ENCODE results near the gene EPB42. TPM values are rescaled to one million over a fixed set of nuclear protein-coding genes. Genes with fewer than 3 reads are reported as not detected.

The EPB42 gene
- total RNA-seq, 1 experiment from 2014 or later, result not detected

- H3K4me3 Mint-ChIP-seq, result no peak overlapping the region
- ChIA-PET POLR2A (no interaction called here), CTCF (interaction anchor here (1.2 kb wide), 2 partner anchors 18 to 24 kb away, joined by 3 to 4 read pairs; no protein-coding TSS in a partner anchor)
- no peaks in the 10 kb centered on the region for H3K36me3 Mint-ChIP-seq
- H3K27me3 Mint-ChIP-seq (ENCODE audit: low read depth), result no peaks in the 10 kb centered on the region; the same call in 1 of the 2 replicates
- DNase-seq (ENCODE audit: low spot score) (no peak), ATAC-seq (no peak)
- no peaks in the 10 kb centered on the region for H3K4me1 Mint-ChIP-seq
- H3K27ac Mint-ChIP-seq, result no peak overlapping the region
- H3K9me3 Mint-ChIP-seq, result no peaks in the 10 kb centered on the region
- no peak for TF ChIP-seq NR2C2 (CRISPR knock-in tag; IDR thresholded peaks at IDR 0.05)
- no peak for TF ChIP-seq TP53 (CRISPR knock-in tag; IDR thresholded peaks at IDR 0.05)
- TF ChIP-seq JAZF1 (CRISPR knock-in tag; IDR thresholded peaks at IDR 0.05), result no peak
- TF ChIP-seq CTCF (IDR thresholded peaks at IDR 0.05), result no peak
- no peak for TF ChIP-seq CREM (CRISPR knock-in tag; IDR thresholded peaks at IDR 0.05)
- TF ChIP-seq FOXP4 (CRISPR knock-in tag; IDR thresholded peaks at IDR 0.05), result no peak
- TF ChIP-seq ZNF281 (CRISPR knock-in tag; IDR thresholded peaks at IDR 0.05), result no peak
- no peak for TF ChIP-seq USF2 (CRISPR knock-in tag; IDR thresholded peaks at IDR 0.05)
- no peak for TF ChIP-seq ZNF317 (CRISPR knock-in tag; IDR thresholded peaks at IDR 0.05; ENCODE audit: borderline replicate concordance, low read depth)
These were observed 28.9 kb upstream of the EPB42 start for GRCh38 chr15:43249699-43250203.

GRCh38 chr15:43249236-43249635, 28.4 kb upstream of the EPB42 start:
- Mint-ChIP-seq H3K27me3 (ENCODE audit: low read depth) (peaks cover 3% of the 10 kb centered on the region), H3K4me3 (no peak overlapping the region), H3K36me3 (no peaks in the 10 kb centered on the region), H3K9me3 (no peaks in the 10 kb centered on the region), H3K4me1 (no peaks in the 10 kb centered on the region), H3K27ac (no peak overlapping the region)
- CTCF ChIA-PET, result interaction anchor here (1.2 kb wide), 1 partner anchor 36 kb away, joined by 6 read pairs; no protein-coding TSS in a partner anchor
- no peak for ATAC-seq
- POLR2A ChIA-PET, result no interaction called here
- no peak for DNase-seq (ENCODE audit: low spot score)
- TF ChIP-seq TEAD4 (CRISPR knock-in tag; IDR thresholded peaks at IDR 0.05), result no peak
- no peak for TF ChIP-seq ZBTB43 (CRISPR knock-in tag; IDR thresholded peaks at IDR 0.05)
- TF ChIP-seq IRF1 (CRISPR knock-in tag; IDR thresholded peaks at IDR 0.05), result no peak
- TF ChIP-seq ETV6 (CRISPR knock-in tag; IDR thresholded peaks at IDR 0.05), result no peak
- TF ChIP-seq NR3C1 (CRISPR knock-in tag; conservative IDR thresholded peaks at IDR 0.05; ENCODE audit: low read depth), result no peak
- TF ChIP-seq SOX15 (CRISPR knock-in tag; IDR thresholded peaks at IDR 0.05), result no peak
- no peak for TF ChIP-seq GTF2I (CRISPR knock-in tag; conservative IDR thresholded peaks at IDR 0.05)
- TF ChIP-seq ZNF416 (CRISPR knock-in tag; IDR thresholded peaks at IDR 0.05), result no peak
- TF ChIP-seq IRF2 (CRISPR knock-in tag; IDR thresholded peaks at IDR 0.05; ENCODE audit: borderline replicate concordance, low read depth), result no peak
- TF ChIP-seq GABPB1 (CRISPR knock-in tag; IDR thresholded peaks at IDR 0.05), result no peak
- no peak for TF ChIP-seq ZNF512 (CRISPR knock-in tag; IDR thresholded peaks at IDR 0.05; ENCODE audit: borderline replicate concordance)
